ENCODE results near the gene ATG3. TPM values are rescaled to one million over a fixed set of nuclear protein-coding genes. Genes with fewer than 3 reads are reported as not detected.

ATG3 gene
- 61.7 and 66.6 TPM in 2 replicates for total RNA-seq

GRCh38 chr3:112561734-112562529 is at the start of gene ATG3, which contains the start of gene SLC35A5:
Gene ATG3 (minus strand): TSS chr3:112561962. CDS start chr3:112561528, 434 bp downstream.
Gene SLC35A5 (plus strand): TSS chr3:112562045. CDS start chr3:112563404, 1,359 bp downstream.

GRCh38 chr3:112498914-112499711 is 62.6 kb downstream of the ATG3 start, which contains the start of gene BTLA:
Gene BTLA (minus strand): TSS chr3:112499472. CDS start chr3:112499358, 114 bp downstream.

Other genes with a start within 250 kb of the ATG3 start
- 1.4 and 1.7 TPM in 2 replicates for gene CD200, start 228.8 kb downstream of the ATG3 start, total RNA-seq
- not detected in 2 replicates for gene BTLA, start 62.5 kb downstream of the ATG3 start, total RNA-seq
- 18.9 and 33.6 TPM in 2 replicates for gene SLC35A5, start 83 bp upstream of the ATG3 start, total RNA-seq
- gene CCDC80, start 79.2 kb upstream of the ATG3 start, total RNA-seq, result 5.4 and 6.0 TPM in 2 replicates

All from mammary microvascular endothelial cell (primary cell).